Measurements from ENCODE around the gene HUNK.

DNA sequence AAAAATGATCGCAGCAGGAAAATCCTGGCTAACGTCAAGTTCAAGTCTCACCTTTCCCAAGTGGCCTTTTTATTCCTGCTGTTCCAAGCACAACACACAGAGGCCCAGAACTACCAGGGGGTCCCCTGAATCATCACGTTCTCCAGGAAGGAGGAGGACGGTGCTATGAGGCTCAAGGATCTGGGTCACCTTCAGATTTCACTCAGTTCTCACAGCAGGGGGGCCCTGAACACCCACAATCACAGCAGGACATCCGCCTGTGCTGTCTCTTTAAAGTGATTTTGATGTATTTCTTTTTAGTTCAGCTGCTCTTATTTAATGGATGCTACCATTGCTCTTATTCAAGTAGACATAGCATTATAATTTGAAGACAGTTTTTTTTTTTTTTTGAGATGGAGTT is 173.4 kb downstream of the HUNK start:
- TF ChIP-seq, protein P1, sequence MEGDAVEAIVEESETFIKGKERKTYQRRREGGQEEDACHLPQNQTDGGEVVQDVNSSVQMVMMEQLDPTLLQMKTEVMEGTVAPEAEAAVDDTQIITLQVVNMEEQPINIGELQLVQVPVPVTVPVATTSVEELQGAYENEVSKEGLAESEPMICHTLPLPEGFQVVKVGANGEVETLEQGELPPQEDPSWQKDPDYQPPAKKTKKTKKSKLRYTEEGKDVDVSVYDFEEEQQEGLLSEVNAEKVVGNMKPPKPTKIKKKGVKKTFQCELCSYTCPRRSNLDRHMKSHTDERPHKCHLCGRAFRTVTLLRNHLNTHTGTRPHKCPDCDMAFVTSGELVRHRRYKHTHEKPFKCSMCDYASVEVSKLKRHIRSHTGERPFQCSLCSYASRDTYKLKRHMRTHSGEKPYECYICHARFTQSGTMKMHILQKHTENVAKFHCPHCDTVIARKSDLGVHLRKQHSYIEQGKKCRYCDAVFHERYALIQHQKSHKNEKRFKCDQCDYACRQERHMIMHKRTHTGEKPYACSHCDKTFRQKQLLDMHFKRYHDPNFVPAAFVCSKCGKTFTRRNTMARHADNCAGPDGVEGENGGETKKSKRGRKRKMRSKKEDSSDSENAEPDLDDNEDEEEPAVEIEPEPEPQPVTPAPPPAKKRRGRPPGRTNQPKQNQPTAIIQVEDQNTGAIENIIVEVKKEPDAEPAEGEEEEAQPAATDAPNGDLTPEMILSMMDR (IDR thresholded peaks at IDR 0.05): no peak
- TF ChIP-seq POLR2A (IDR thresholded peaks at IDR 0.05) (no peak), EP300 (IDR thresholded peaks at IDR 0.05) (no peak), POLR2AphosphoS5 (IDR thresholded peaks at IDR 0.05) (no peak)

Measured in suprapubic skin (tissue), 4 donors.